T47D (cell line): Measurements from ENCODE around the gene C3orf22.

Source experiments
- DNase-seq, 2 experiments: peaks; one replicate each; pipeline versions ENCODE4 v3.0.0 to v3.0.0-alpha.2; 2011 to 2012; ENCODE audit warnings: low read depth in 1 of 2, low spot score in 1 of 2
- JUND ChIP-seq: IDR thresholded peaks from 2 replicates; pipeline ENCODE4 v1.6.1; 2012; ENCODE audit warnings: low read depth
- in situ Hi-C: cut with HindIII; loops from 2 replicates; pipeline ENCODE4 v1.10.0; 2016; ENCODE audit warnings: low sequenced_read_pairs, low pct_unique_long_range_greater_than_20kb

Gene C3orf22

GRCh38 chr3:126502656-126503055 lies 56.1 kb downstream of the C3orf22 start:
- in situ Hi-C loops, result no loop called here
- no peak for TF ChIP-seq JUND
- DNase-seq, result no peak

DNA sequence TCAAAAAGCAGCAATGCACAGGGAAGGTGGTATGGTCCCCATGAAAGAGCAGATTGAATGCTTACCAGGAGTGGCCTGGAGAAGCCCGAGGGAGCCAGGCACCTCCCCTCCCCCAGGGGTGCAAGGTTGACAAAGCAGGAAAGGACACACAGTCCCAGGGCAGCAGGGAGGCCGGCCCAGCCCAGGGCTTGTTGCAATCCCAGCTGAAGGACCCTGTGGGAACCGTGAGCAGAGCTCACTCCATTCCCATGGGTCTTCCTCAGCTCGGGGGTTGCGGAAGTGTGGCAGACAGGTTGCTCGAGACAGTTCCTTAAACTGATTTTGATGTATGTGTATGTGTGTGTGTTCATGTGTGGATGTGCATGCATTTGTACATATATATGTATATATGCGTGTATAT lies 57.0 kb downstream of the C3orf22 start:
- in situ Hi-C loops, result no loop called here
- DNase-seq, result no peak
- no peak for TF ChIP-seq JUND

DNA sequence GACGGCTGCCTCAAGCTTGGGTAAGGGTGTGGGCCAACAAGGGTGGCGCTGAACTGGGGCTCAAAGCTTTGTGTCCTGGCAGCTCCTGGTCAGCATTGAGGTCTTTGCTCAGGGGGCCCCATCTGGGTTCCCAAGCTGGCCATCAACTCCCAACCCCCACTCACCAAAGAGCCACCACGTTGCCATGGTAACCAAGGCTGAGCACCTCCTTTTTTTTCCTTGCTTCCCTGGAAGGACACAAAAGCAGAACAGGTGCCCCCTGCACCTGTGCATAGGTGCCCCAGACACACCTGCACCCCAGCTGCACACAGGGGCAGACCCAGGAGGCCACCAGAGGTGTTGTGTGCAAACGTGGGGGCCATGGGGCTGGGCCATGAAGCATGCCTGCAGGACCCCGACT lies 57.7 kb downstream of the C3orf22 start:
- no peak for TF ChIP-seq JUND
- in situ Hi-C loops, result no loop called here
- DNase-seq, result no peak

- no peak for DNase-seq
- TF ChIP-seq JUND, result no peak
- in situ Hi-C loops, result no loop called here
Observed at GRCh38 chr3:126500016-126500415, 58.7 kb downstream of the C3orf22 start.
